Stimulated activated effector memory CD8-positive, alpha-beta T cell treated with anti-CD3 and anti-CD28 coated beads, Interleukin-12 subunit alpha, Interleukin-12 subunit beta, amount 100 ng/mL, for 72 hours (primary cell): ENCODE results near the gene KRTAP19-3.

ENCODE experiments used
- ATAC-seq: fragments of 150-1000 bp; cut with Tn5 transposase; 2 replicates; pipeline ENCODE4 v1.10.0; 2021
- DNase-seq, 2 donors: peaks; one replicate each; pipeline ENCODE4 v3.0.0; 2021 to 2022; ENCODE audit warnings: low spot score in 2 of 2
- H3K27ac Mint-ChIP-seq: one replicate; pipeline ENCODE4 v1.8.0; 2022; ENCODE audit warnings: mild to moderate bottlenecking, mixed read lengths
- H3K36me3 Mint-ChIP-seq: one replicate; pipeline ENCODE4 v1.8.0; 2022; ENCODE audit warnings: mild to moderate bottlenecking, mixed read lengths
- H3K4me1 Mint-ChIP-seq: one replicate; pipeline ENCODE4 v1.8.0; 2022; ENCODE audit warnings: mixed read lengths
- H3K4me3 Mint-ChIP-seq: one replicate; pipeline ENCODE4 v1.8.0; 2022; ENCODE audit warnings: mild to moderate bottlenecking, mixed read lengths
- H3K9me3 Mint-ChIP-seq: one replicate; pipeline ENCODE4 v1.8.0; 2022; ENCODE audit warnings: mixed read lengths

The KRTAP19-3 gene

GRCh38 chr21:30444204-30444603 lies 47.6 kb downstream of the KRTAP19-3 start:
- ATAC-seq = no peak
- Mint-ChIP-seq H3K4me3 (no peak overlapping the region), H3K4me1 (no peaks in the 10 kb centered on the region), H3K36me3 (no peaks in the 10 kb centered on the region), H3K9me3 (peaks cover 2% of the 10 kb centered on the region), H3K27ac (no peak overlapping the region)
- DNase-seq = no peak

- H3K4me3 Mint-ChIP-seq = no peak overlapping the region
- H3K36me3 Mint-ChIP-seq = no peaks in the 10 kb centered on the region
- H3K4me1 Mint-ChIP-seq = no peaks in the 10 kb centered on the region
- no peak overlapping the region for H3K27ac Mint-ChIP-seq
- ATAC-seq (no peak), DNase-seq (no peak)
- H3K9me3 Mint-ChIP-seq = peaks cover 2% of the 10 kb centered on the region
Measured at GRCh38 chr21:30443226-30443625, 48.6 kb downstream of the KRTAP19-3 start.
